ENCODE measurements around the gene CNTFR. TPM values are rescaled to one million over a fixed set of nuclear protein-coding genes. Genes with fewer than 3 reads are reported as not detected.

CNTFR gene
- total and polyA plus RNA-seq, 4 experiments from 2014 or later, result not detected

- no peak within 1 kb of the TSS for H3K27ac ChIP-seq (ENCODE audit: low read depth, low read length)
- Mint-ChIP-seq H3K27me3 (peaks cover 31 to 34% of the 10 kb centered on the region in 2 donors), H3K4me3 (peak within 1 kb of the TSS; percentile 84 to 97 (median 87)), H3K9me3 (peaks cover 0 to 3% (median 0%) of the 10 kb centered on the region in 8 donors), H3K36me3 (peaks cover 0 to under 1% of the 10 kb centered on the region in 2 donors), H3K4me1 (peaks cover 12 to 47% (median 17%) of the 10 kb centered on the region in 4 donors), H3K27ac (peak within 1 kb of the TSS in 6 of 7 donors; percentile 6 to 90 (median 41))
- H3K4me3 ChIP-seq (ENCODE audit: low read length in 2 of 2), result peak within 1 kb of the TSS in 1 of 2 donors; percentile 37
- no peaks in the 10 kb centered on the region for H3K9me3 ChIP-seq (ENCODE audit: control insufficient read depth in 1 of 2, low read length in 2 of 2)
- POLR2A ChIA-PET (ENCODE audit: partially characterized antibody), result interaction anchor here (1.1 to 1.7 kb wide), 5 partner anchors 8 to 34 kb away, joined by 3 to 15 read pairs (median 8); partner anchors contain the start of genes DCTN3, RPP25L and SIGMAR1
- CTCF ChIA-PET (ENCODE audit: partially characterized antibody), result interaction anchor here (0.9 to 10.5 kb wide), 6 partner anchors 8 to 72 kb away, joined by 3 to 235 read pairs (median 4); partner anchors contain the start of genes DCTN3, GALT, RPP25L and SIGMAR1
- DNase-seq, result peak; percentile 24 to 51 (median 40)
- H3K4me1 ChIP-seq (ENCODE audit: insufficient read depth, low read length), result peaks cover 22% of the 10 kb centered on the region
- H3K36me3 ChIP-seq (ENCODE audit: insufficient read depth, low read length), result no peaks in the 10 kb centered on the region
- intact Hi-C loops (cut with micrococcal nuclease), result loop anchor here (1.0 kb wide), 1 partner anchor 9 kb away; the partner anchor contains the start of gene DCTN3
- H3K27me3 ChIP-seq (ENCODE audit: insufficient read depth, low read length), result peaks cover 50% of the 10 kb centered on the region
Observed at GRCh38 chr9:34628656-34629490, 39.3 kb upstream of the CNTFR start, which contains the start of gene ARID3C. Gene ARID3C (minus strand): TSS chr9:34629066. CDS start chr9:34628014, 1,052 bp downstream.

GRCh38 chr9:34627716-34628655, 38.5 kb upstream of the CNTFR start:
- H3K4me3 Mint-ChIP-seq, result peak overlapping the region; percentile 79 to 97 (median 86)
- no peaks in the 10 kb centered on the region for H3K9me3 ChIP-seq (ENCODE audit: control insufficient read depth in 1 of 2, low read length in 2 of 2)
- peaks cover 0 to 3% (median 0%) of the 10 kb centered on the region in 8 donors for H3K9me3 Mint-ChIP-seq
- H3K36me3 ChIP-seq (ENCODE audit: insufficient read depth, low read length), result no peaks in the 10 kb centered on the region
- peaks cover 12 to 46% (median 20%) of the 10 kb centered on the region in 4 donors for H3K4me1 Mint-ChIP-seq
- H3K4me1 ChIP-seq (ENCODE audit: insufficient read depth, low read length), result peaks cover 27% of the 10 kb centered on the region
- ChIA-PET CTCF (ENCODE audit: partially characterized antibody) (interaction anchor here (1.3 to 10.5 kb wide), 4 partner anchors 10 to 24 kb away, joined by 4 to 235 read pairs (median 6); partner anchors contain the start of genes GALT, RPP25L and SIGMAR1), POLR2A (ENCODE audit: partially characterized antibody) (interaction anchor here (1.1 to 1.7 kb wide), 2 partner anchors 8 to 15 kb away, joined by 3 to 15 read pairs; partner anchors contain the start of gene DCTN3)
- peak overlapping the region in 1 of 2 donors; percentile 15 for H3K4me3 ChIP-seq (ENCODE audit: low read length in 2 of 2)
- no peaks in the 10 kb centered on the region for H3K36me3 Mint-ChIP-seq
- intact Hi-C loops (cut with micrococcal nuclease), result loop anchor here (1.0 kb wide), 1 partner anchor 8 kb away; the partner anchor contains the start of gene DCTN3
- no peak for DNase-seq
- peaks cover 35 to 39% of the 10 kb centered on the region in 2 donors for H3K27me3 Mint-ChIP-seq
- no peak overlapping the region for H3K27ac ChIP-seq (ENCODE audit: low read depth, low read length)
- H3K27ac Mint-ChIP-seq, result peak overlapping the region in 5 of 7 donors; percentile 6 to 90 (median 40)
- peaks cover 56% of the 10 kb centered on the region for H3K27me3 ChIP-seq (ENCODE audit: insufficient read depth, low read length)

DNA sequence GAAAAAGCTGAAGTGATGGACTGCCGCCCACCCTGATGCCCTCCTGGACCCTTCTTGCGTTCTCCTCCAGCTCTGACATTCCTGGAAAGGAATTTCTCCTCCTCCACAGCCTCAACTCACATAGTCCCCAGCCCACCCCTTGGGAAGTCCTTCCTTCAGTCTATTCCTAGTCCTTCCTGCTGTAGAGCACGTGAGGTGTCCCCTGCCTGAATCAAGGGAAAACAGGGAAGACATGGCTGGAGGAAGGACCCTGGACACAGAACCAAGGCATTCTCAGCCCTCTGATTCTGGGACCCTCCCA, 35.6 kb upstream of the CNTFR start:
- Mint-ChIP-seq H3K9me3 (peaks cover 0 to 3% (median 0%) of the 10 kb centered on the region in 8 donors), H3K27ac (peak overlapping the region in 1 of 7 donors; percentile 33), H3K27me3 (peaks cover 45 to 55% of the 10 kb centered on the region in 2 donors), H3K4me1 (peaks cover 17 to 48% (median 26%) of the 10 kb centered on the region in 4 donors), H3K4me3 (no peak overlapping the region), H3K36me3 (peaks cover 0 to 4% of the 10 kb centered on the region in 2 donors)
- DNase-seq, result no peak
- intact Hi-C loops (cut with micrococcal nuclease), result no loop called here
- Histone ChIP-seq H3K27me3 (ENCODE audit: insufficient read depth, low read length) (peaks cover 66% of the 10 kb centered on the region), H3K4me1 (ENCODE audit: insufficient read depth, low read length) (peaks cover 34% of the 10 kb centered on the region), H3K9me3 (ENCODE audit: control insufficient read depth in 1 of 2, low read length in 2 of 2) (no peaks in the 10 kb centered on the region), H3K27ac (ENCODE audit: low read depth, low read length) (no peak overlapping the region), H3K4me3 (ENCODE audit: low read length in 2 of 2) (no peak overlapping the region), H3K36me3 (ENCODE audit: insufficient read depth, low read length) (no peaks in the 10 kb centered on the region)
- POLR2A ChIA-PET (ENCODE audit: partially characterized antibody), result interaction anchor here (1.9 to 2.3 kb wide), 2 partner anchors 12 to 22 kb away, joined by 6 to 12 read pairs; partner anchors contain the start of genes GALT and SIGMAR1
- CTCF ChIA-PET (ENCODE audit: partially characterized antibody), result interaction anchor here (1.1 to 2.5 kb wide), 4 partner anchors 9 to 21 kb away, joined by 3 to 17 read pairs (median 4); no protein-coding TSS in a partner anchor

GRCh38 chr9:34624475-34625185, 35.1 kb upstream of the CNTFR start:
- Histone ChIP-seq H3K4me1 (ENCODE audit: insufficient read depth, low read length) (peaks cover 37% of the 10 kb centered on the region), H3K27me3 (ENCODE audit: insufficient read depth, low read length) (peaks cover 66% of the 10 kb centered on the region), H3K4me3 (ENCODE audit: low read length in 2 of 2) (no peak overlapping the region), H3K27ac (ENCODE audit: low read depth, low read length) (no peak overlapping the region), H3K9me3 (ENCODE audit: control insufficient read depth in 1 of 2, low read length in 2 of 2) (no peaks in the 10 kb centered on the region), H3K36me3 (ENCODE audit: insufficient read depth, low read length) (no peaks in the 10 kb centered on the region)
- no peak for DNase-seq
- H3K4me3 Mint-ChIP-seq, result peak overlapping the region in 1 of 8 donors; percentile 46
- peaks cover 19 to 48% (median 29%) of the 10 kb centered on the region in 4 donors for H3K4me1 Mint-ChIP-seq
- ChIA-PET CTCF (ENCODE audit: partially characterized antibody) (interaction anchor here (1.1 to 2.5 kb wide), 4 partner anchors 9 to 21 kb away, joined by 3 to 17 read pairs (median 4); no protein-coding TSS in a partner anchor), POLR2A (ENCODE audit: partially characterized antibody) (interaction anchor here (1.9 to 2.3 kb wide), 2 partner anchors 12 to 22 kb away, joined by 6 to 12 read pairs; partner anchors contain the start of genes GALT and SIGMAR1)
- peaks cover 0 to 8% of the 10 kb centered on the region in 2 donors for H3K36me3 Mint-ChIP-seq
- no peak overlapping the region for H3K27ac Mint-ChIP-seq
- intact Hi-C loops (cut with micrococcal nuclease), result no loop called here
- peaks cover 45 to 55% of the 10 kb centered on the region in 2 donors for H3K27me3 Mint-ChIP-seq
- peaks cover 0 to 3% (median 0%) of the 10 kb centered on the region in 8 donors for H3K9me3 Mint-ChIP-seq

GRCh38 chr9:34623374-34624235, 34.1 kb upstream of the CNTFR start:
- peaks cover 36% of the 10 kb centered on the region for H3K4me1 ChIP-seq (ENCODE audit: insufficient read depth, low read length)
- Mint-ChIP-seq H3K4me3 (peak overlapping the region in 4 of 8 donors; percentile 31 to 65 (median 48)), H3K27ac (peak overlapping the region in 3 of 7 donors; percentile 6 to 66 (median 38)), H3K27me3 (peaks cover 41 to 50% of the 10 kb centered on the region in 2 donors), H3K4me1 (peaks cover 24 to 48% (median 34%) of the 10 kb centered on the region in 4 donors), H3K36me3 (peaks cover 0 to 10% of the 10 kb centered on the region in 2 donors), H3K9me3 (peaks cover 0 to 3% (median 0%) of the 10 kb centered on the region in 8 donors)
- POLR2A ChIA-PET (ENCODE audit: partially characterized antibody), result interaction anchor here (0.8 to 1.5 kb wide), 3 partner anchors 10 to 42 kb away, joined by 3 to 10 read pairs (median 4); partner anchors contain the start of gene SIGMAR1
- no peaks in the 10 kb centered on the region for H3K9me3 ChIP-seq (ENCODE audit: control insufficient read depth in 1 of 2, low read length in 2 of 2)
- no peak for DNase-seq
- H3K27ac ChIP-seq (ENCODE audit: low read depth, low read length), result no peak overlapping the region
- no peak overlapping the region for H3K4me3 ChIP-seq (ENCODE audit: low read length in 2 of 2)
- CTCF ChIA-PET (ENCODE audit: partially characterized antibody), result interaction anchor here (2.3 kb wide), 1 partner anchor 11 kb away, joined by 20 read pairs; no protein-coding TSS in a partner anchor
- intact Hi-C loops (cut with micrococcal nuclease), result no loop called here
- H3K36me3 ChIP-seq (ENCODE audit: insufficient read depth, low read length), result no peaks in the 10 kb centered on the region
- H3K27me3 ChIP-seq (ENCODE audit: insufficient read depth, low read length), result peaks cover 59% of the 10 kb centered on the region

Measured in CD4-positive, alpha-beta memory T cell (primary cell).